NCI-H526 treated with DMSO at 0.1 percent for 48 hours (cell line): ENCODE measurements around the gene PRKCB.
"Not testable (repeated sequence)": the region's sequence is repeated elsewhere in the genome, so short reads cannot be mapped to it uniquely, and the experiment has no call there.

Experiments used
- DNase-seq: peaks from one replicate; lab custom pipeline; 2025; lab: John Stamatoyannopoulos, UW

The PRKCB gene

GRCh38 chr16:24132797-24133155 is 297.0 kb downstream of the PRKCB start:
- DNase-seq: no peak

DNA sequence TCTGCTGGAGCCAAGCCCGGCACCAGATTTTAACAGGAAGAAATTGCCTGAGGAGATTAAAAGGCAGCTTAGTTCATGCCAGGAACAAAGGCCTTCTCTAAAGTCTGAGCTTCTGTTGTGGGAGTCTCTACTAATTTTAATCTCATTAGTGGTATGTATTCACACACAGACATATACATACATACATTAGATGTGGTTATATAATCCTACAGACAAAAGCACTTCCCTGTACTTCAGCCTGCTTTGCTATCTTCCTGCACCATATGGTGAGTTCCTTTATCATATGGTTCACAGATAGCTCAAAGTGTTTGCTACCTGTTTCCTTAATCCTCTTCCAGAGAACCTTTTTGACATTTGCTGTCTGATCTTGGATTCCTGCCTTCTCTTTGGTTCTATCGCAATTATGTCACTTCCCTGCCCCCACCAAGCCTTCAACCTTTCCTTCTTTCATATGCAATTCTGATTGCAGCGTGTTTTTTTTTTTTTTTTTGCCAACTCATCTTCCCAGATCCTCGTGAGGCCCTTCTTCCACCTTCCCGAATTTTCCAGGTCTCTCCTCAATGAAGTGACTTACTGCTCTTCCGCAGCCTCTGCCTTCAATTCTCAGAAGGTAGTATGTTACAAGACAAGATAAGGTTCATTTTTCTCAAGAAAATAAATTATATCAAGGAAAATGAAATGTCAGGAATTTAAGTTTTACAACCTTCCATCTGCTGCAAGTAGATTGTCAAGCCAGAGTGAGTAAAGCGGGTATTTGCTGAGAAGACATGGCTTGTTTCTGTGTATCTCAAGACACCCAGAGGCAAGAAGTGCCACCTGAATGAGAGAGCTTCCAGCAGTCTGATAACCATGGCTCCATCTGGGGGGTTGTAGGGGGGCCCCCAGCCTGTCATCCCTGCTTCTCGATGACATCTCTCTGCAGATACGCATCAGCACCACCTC is 300.1 kb downstream of the PRKCB start:
- no peak for DNase-seq

DNA sequence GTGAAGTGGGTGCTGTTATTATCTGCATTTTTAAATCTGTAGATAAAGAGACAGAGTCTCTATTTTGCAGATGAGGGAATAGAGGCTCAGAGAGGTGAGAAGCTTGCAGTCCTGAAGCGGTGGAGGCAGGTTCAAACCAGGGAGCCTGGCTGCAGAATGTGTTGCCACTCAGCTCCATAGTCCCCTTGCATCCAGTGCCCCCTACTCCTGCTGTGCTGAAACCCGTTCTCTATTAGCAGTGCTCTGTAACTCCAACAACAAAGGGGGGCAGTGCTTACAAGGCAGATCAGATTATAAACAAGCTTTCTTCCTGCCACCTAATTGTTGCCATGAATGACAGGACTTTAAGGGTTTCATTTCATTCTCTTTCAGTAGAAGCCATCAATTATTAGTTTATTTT is 302.2 kb downstream of the PRKCB start:
- no peak for DNase-seq

- DNase-seq: no peak
Observed at GRCh38 chr16:24138575-24138974, 302.8 kb downstream of the PRKCB start.

GRCh38 chr16:24139282-24139681 is 303.5 kb downstream of the PRKCB start:
- no peak for DNase-seq

DNA sequence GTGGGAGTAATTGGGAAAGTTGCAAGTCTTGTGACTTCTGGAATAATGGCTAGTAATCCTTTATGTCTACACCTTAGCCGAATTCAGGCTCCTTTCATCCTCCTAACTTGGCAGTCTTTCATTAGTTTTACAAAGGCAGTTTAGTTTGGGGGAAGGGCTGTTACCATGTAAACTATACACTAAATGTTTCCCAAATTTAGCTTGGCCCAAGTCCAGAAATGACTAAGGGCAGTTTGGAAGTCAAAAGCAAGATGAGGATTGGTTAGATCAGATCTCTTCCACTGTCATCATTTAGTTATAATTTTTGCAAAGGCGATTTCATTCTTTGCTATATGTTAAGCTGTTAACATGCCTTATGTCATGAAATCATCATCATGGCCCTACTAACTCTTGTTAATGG is 304.9 kb downstream of the PRKCB start:
- no peak for DNase-seq

DNA sequence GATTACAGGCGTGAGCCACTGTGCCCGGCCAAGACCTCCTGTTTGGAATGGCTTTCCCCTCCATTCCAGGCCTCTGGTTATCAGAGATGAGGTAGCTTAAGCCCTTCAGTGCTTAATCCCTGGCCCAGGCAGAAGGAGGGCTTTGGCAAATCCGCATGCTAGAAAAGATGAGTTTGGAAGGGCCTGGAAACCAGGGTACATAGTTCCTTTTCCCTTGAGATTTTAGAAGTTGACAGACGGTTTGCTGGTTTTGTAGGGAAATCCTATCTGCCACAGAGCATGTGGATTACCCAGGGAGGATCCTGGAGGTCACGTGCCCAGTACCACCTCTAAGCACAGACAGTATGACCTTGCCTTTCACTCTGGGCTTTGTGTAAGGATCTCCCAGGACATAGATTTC is 305.7 kb downstream of the PRKCB start:
- DNase-seq: no peak

GRCh38 chr16:24141917-24142316 is 306.1 kb downstream of the PRKCB start:
- no peak for DNase-seq

GRCh38 chr16:24145927-24146326 is 310.1 kb downstream of the PRKCB start:
- DNase-seq: no peak

GRCh38 chr16:24146518-24146917 is 310.7 kb downstream of the PRKCB start:
- DNase-seq: no peak

DNA sequence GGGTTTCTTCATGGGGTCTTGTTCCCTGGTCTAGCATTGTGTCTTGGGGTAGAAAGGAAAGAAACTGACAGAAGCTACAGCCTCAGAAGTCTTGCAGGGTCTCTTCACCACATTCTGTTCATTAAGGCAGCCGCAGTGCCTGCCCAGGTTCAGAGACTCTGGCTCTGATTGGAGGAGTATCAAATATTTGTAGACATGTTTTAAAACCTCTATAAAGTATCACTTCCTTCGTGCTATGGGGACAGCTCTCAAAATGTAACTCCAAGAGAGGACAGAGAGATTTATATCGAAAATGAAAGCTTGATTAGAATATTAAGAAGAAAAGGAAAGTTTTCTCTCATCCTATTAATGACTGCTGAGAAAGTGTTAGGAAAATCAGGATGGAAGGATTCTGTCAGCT is 313.3 kb downstream of the PRKCB start:
- DNase-seq: no peak

DNA sequence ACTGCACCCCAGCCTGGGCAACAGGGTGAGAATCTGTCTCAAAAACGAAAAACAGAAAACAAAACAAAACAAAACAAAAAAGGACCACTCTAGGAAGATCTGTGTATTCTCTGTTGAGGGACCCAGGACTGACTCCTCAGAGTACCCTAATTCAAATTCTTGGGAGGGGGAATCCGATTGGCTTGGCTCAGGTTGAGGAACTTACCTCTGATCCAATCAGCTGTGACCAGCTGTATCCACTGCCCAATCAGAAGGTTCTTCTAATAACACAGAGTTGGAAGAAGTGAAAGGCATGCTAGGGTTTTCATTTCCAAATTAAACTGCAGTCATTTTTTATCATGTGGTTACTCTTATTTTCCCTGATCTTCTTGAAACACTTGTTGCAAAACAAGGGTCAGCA is 314.5 kb downstream of the PRKCB start:
- DNase-seq: no peak

- DNase-seq: no peak
Observed at GRCh38 chr16:24151482-24151939, 315.7 kb downstream of the PRKCB start.

GRCh38 chr16:24152048-24152447 is 316.3 kb downstream of the PRKCB start:
- DNase-seq: not testable (repeated sequence)

DNA sequence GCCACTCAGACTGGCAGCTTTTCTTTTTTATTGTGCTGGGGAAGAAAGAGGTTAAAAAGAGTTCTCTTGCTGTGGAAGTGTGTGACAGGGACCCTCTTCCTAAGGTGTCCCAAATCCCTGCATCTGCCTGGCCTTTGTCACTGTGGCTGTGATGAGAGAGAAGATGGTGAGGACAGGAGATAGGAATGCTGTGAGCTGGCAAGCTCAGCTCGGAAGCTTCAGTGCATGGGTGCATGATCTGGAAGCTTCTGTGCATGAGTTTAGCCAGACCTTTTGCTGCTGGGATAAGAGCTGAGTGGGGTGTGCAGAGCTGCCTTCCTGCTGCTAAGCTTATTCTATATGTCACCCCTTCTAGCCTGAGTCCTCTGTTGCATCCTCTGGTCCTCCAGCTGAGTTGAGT is 317.0 kb downstream of the PRKCB start:
- DNase-seq: no peak

DNA sequence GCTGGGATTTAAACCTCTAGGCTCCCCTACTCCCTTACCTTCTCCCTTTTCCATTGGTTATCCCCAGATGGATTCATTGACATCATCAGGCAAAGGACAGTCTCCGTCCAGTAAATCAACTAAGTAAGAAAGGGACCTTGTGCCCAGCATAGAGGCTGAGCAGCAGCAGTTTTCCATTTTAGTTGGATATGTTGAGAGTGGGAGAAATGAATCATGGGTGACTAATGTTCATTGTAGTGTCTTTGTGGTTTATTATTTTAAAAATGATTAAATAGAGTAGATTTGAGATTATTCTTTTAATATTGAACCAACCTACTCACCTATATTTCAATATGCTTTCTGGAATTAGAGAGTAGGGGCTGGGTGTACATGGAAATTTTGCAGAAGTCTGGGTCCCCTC is 321.0 kb downstream of the PRKCB start:
- no peak for DNase-seq

DNA sequence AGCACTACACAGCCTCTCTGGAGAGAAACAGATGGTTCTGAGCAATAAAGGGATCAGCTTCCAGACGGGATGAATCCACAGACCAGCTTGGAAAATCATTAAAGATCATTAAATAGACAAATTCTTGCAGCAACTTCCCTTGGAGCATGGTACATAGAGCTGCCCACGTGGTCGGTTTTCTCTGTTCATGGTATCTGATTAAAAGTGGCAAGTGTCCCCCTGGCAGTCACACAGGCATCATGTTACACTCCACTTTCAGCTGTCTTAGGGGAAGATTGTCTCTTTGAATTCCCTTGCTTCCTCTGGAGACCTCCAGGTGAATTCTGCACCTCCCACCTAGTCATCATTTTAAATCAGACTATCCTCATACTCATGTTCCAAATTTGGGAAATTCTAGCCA is 328.2 kb downstream of the PRKCB start:
- no peak for DNase-seq

- DNase-seq: no peak
Observed at GRCh38 chr16:24164416-24164815, 328.6 kb downstream of the PRKCB start.

DNA sequence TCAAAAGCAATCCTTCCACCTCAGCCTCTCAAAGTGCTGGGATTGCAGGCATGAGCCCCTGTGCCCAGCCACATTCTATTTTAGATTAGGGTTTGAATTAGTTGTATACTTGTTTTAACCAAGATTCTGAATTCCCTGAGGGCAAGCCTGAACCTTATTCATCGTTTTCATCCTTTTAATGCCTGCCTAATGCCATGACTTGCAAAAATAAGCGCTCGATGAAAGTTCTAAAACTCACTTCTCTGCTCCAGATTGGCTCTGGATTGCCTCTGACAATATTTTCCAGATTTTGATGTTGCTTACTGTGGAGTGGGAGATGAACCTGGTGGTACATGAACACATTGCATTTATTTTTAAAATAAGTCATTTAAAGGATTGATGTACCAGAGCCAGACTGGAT is 329.5 kb downstream of the PRKCB start:
- DNase-seq: no peak

GRCh38 chr16:24166661-24167528 is 331.1 kb downstream of the PRKCB start:
- no peak for DNase-seq

DNA sequence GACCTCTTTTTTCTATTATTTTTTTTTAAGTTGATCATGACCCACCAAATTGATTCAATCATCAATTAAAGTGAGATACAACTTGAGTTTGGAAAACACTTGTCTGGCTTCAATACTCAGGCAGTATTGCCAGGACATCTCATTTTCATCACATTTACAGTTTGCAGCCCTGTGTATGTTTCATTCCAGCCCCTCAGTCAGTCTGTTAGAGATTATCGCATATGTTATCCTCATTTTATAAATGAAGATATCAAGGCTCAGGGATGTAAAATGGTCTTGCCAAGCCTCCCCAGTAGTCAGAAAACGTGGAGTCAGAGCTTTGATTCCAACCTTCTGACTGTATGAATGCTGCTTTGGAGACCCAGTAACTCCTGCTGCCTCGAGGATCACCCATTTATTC is 333.1 kb downstream of the PRKCB start:
- DNase-seq: no peak

DNA sequence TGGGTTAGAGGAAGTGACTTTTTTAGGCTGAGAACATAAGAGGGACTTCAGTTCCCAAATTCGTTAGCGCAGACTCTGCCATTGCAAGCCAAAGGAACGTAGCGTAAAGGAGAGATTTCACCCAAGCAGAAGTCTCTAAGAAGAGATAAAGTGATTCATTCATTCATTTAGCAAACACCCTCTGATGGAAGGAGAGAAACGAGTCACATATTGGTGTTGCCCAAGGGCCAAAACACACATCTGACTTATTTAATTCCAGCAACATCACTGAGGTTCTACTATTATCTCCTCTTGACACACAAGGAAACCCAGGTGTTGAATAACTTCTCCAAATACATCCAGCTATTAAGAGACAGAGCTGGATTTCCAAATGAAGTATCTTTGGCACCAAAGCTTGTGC is 334.6 kb downstream of the PRKCB start:
- no peak for DNase-seq

DNA sequence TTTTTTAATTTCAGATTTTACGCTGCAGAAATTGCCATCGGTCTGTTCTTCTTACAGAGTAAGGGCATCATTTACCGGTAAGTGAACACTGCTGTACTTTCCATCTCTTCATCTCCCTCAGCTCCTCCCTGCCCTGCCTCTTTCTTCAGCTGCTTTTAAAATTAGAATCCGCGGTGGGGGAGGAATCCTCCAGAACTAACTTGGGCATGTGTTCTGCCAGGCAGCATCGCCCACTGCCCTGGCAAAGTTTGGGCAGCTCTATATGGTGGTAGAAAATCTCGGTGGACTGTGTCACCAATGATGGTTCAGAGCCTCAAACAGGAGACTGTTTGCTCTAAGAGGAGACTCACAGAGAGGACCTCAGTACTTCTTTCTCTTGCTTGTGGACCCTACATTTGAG is 338.7 kb downstream of the PRKCB start:
- no peak for DNase-seq
